Measurements from ENCODE around the gene REEP1. TPM values are rescaled to one million over a fixed set of nuclear protein-coding genes. Genes with fewer than 3 reads are reported as not detected.

The REEP1 gene
- 147 TPM for total RNA-seq

- FAIRE-seq (no peak), DNase-seq (ENCODE audit: low spot score in 2 of 2) (peak; percentile 62 to 65)
Observed at GRCh38 chr2:86337244-86337835, at the start of gene REEP1. Gene REEP1, minus strand, starts transcription at chr2:86337626. Its CDS starts 116 bp downstream, at chr2:86337510.

GRCh38 chr2:86383844-86384243 lies 46.4 kb upstream of the REEP1 start:
- DNase-seq (ENCODE audit: low spot score in 2 of 2) = no peak
- FAIRE-seq = no peak

- no peak for FAIRE-seq
- no peak for DNase-seq (ENCODE audit: low spot score in 2 of 2)
Observed at GRCh38 chr2:86382698-86383097, 45.3 kb upstream of the REEP1 start.

- FAIRE-seq = no peak
Observed at GRCh38 chr2:86382108-86382507, 44.7 kb upstream of the REEP1 start.

GRCh38 chr2:86378469-86378868 lies 41.0 kb upstream of the REEP1 start:
- DNase-seq (ENCODE audit: low spot score in 2 of 2) = no peak
- FAIRE-seq = no peak

More at GRCh38 chr2:86382108-86382507, 44.7 kb upstream of the REEP1 start:
- DNase-seq (ENCODE audit: low spot score in 2 of 2) = no peak

- DNase-seq (ENCODE audit: low spot score in 2 of 2) = no peak
- no peak for FAIRE-seq
Observed at GRCh38 chr2:86375623-86376022, 38.2 kb upstream of the REEP1 start.

GRCh38 chr2:86372641-86373502 lies 35.4 kb upstream of the REEP1 start:
- DNase-seq (ENCODE audit: low spot score in 2 of 2) (no peak), FAIRE-seq (no peak)

GRCh38 chr2:86372133-86372532 lies 34.7 kb upstream of the REEP1 start:
- DNase-seq (ENCODE audit: low spot score in 2 of 2) = no peak
- no peak for FAIRE-seq

- FAIRE-seq = no peak
Observed at GRCh38 chr2:86371527-86371926, 34.1 kb upstream of the REEP1 start.

GRCh38 chr2:86370579-86370978 lies 33.2 kb upstream of the REEP1 start:
- DNase-seq (ENCODE audit: low spot score in 2 of 2) = no peak

More at GRCh38 chr2:86371527-86371926, 34.1 kb upstream of the REEP1 start:
- no peak for DNase-seq (ENCODE audit: low spot score in 2 of 2)

GRCh38 chr2:86368161-86368824 lies 30.9 kb upstream of the REEP1 start:
- FAIRE-seq = no peak

More at GRCh38 chr2:86370579-86370978, 33.2 kb upstream of the REEP1 start:
- FAIRE-seq = no peak

GRCh38 chr2:86367499-86367777 lies 30.0 kb upstream of the REEP1 start:
- no peak for FAIRE-seq
- no peak for DNase-seq (ENCODE audit: low spot score in 2 of 2)

More at GRCh38 chr2:86368161-86368824, 30.9 kb upstream of the REEP1 start:
- peak; percentile 31 to 63 for DNase-seq (ENCODE audit: low spot score in 2 of 2)

GRCh38 chr2:86366651-86367498 lies 29.4 kb upstream of the REEP1 start:
- FAIRE-seq (no peak), DNase-seq (ENCODE audit: low spot score in 2 of 2) (no peak)

- no peak for DNase-seq (ENCODE audit: low spot score in 2 of 2)
- FAIRE-seq = no peak
Observed at GRCh38 chr2:86364894-86365293, 27.5 kb upstream of the REEP1 start.

GRCh38 chr2:86360776-86361175 lies 23.4 kb upstream of the REEP1 start:
- FAIRE-seq (no peak), DNase-seq (ENCODE audit: low spot score in 2 of 2) (no peak)

- FAIRE-seq (no peak), DNase-seq (ENCODE audit: low spot score in 2 of 2) (no peak)
Observed at GRCh38 chr2:86358957-86359356, 21.5 kb upstream of the REEP1 start.

GRCh38 chr2:86357392-86357963 lies 20.1 kb upstream of the REEP1 start:
- DNase-seq (ENCODE audit: low spot score in 2 of 2) = no peak
- FAIRE-seq = no peak

- DNase-seq (ENCODE audit: low spot score in 2 of 2) = no peak
- no peak for FAIRE-seq
Observed at GRCh38 chr2:86352727-86353221, 15.3 kb upstream of the REEP1 start.

GRCh38 chr2:86352137-86352726 lies 14.8 kb upstream of the REEP1 start:
- no peak for FAIRE-seq
- DNase-seq (ENCODE audit: low spot score in 2 of 2) = no peak

GRCh38 chr2:86350751-86351150 lies 13.3 kb upstream of the REEP1 start:
- FAIRE-seq (no peak), DNase-seq (ENCODE audit: low spot score in 2 of 2) (no peak)
